Amygdala (tissue), 56 donors: ENCODE data around the gene ZFHX2.
A peak's percentile ranks its signal among the peaks of the same experiment; 100 is the strongest.

ENCODE experiments used
- DNase-seq, 56 donors: peaks; one replicate each; lab custom pipeline; 2025; lab: John Stamatoyannopoulos, UW

Gene ZFHX2

DNA sequence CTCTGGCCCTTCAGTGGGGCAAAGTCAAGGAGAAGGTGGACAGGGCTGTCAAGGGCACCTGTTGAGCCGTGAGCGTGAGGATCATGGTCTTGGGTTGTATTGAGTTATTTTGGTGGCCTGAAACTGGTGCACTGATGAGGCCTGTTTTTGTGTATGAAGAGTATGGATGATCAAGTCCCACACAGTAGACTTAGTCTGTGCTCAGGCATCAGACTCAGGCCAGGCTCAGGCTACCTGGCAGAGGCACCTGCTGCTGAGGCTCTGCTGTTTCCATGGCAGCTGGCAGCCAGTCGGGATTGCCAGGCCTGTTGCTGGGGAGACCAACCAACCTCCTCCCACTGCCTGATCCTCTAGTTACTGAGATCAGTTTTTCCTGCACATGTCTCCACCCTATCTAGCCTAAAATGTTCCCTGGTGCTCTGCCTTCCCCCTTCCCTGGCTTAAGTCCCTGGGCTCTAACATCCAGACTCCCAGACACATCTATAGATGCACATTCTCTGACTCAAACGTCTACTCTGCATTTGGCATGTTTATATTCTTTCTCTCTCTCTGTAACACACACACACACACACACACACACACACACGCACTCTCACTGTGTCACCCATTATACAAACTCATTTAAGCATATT lies 21.9 kb upstream of the ZFHX2 start:
- DNase-seq, result peak in 18 of 56 donors; percentile 24 to 69 (median 40)

DNA sequence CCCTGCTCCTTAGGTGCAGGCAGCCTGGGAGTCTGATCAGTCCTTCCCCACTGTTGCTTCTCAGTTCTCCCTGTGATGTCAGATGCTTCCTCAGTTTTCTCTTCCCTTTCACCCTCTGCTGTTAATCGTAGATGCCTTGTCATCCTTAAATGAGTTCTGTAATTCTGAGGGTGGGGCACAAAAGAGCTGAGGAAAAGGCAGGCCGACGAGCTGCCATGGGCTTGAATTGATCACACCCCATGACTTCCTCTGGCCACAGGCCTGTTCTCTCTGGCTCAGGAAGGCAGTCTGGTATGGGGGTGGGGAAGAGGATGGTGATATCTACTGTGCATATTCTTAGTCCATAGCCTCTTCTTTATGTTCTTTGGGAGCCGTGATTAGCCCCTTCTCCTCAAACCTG lies 21.3 kb upstream of the ZFHX2 start:
- DNase-seq, result peak in 1 of 56 donors; percentile 37

DNA sequence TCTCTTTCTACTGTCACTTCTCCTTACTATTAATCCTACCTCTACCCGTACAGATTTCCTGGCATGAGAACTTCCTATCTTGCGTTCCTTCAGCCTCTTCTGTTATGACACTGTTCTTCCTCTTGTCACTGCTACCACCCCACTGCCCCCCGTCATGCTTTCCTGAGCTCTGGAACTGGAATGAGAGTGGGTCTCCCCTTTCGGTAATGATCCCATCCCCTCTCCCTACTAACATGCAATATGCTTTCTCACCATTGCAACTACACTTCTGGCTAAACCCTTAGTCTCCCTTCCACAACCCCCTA lies 20.9 kb upstream of the ZFHX2 start:
- DNase-seq, result no peak

DNA sequence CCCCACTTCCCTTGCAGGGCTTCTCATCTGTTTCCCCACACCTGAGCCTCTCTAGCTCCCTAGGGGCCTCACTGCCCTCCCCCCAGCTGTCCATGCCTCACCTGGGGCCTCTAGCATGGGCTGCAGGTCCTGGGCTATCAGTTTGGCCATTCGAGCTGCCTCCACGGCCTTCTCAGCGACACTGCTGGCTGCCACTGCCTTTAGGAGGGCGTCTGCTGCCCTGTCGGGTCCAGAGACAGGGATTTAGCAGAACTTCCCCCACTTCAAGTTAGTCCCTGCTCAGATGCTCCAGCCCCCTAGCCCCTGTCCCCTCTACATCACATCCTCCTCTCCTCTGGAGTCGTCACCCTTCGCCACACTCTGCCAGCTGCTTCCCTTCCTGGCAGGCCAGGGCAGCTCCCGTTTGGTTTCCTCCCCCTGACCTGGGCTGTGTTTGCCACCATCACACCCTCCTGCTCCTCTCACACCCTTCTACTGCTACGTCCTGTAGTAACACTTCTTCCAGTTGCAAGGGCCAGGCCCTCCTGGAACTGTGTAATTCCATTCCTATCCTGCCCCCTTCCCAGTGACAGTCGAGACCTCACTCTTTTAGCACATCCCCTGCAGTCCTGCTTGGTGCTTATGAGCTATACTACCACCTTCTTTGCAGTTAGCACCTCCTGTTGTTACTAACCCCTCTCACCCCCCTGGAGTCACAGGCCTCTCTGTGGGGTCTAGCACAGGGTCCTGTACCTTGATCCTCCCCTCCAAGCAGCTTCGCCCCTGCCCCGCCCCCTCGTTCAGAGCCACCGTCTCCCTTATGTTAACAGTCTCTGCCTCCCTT lies 20.3 kb upstream of the ZFHX2 start:
- no peak for DNase-seq

DNA sequence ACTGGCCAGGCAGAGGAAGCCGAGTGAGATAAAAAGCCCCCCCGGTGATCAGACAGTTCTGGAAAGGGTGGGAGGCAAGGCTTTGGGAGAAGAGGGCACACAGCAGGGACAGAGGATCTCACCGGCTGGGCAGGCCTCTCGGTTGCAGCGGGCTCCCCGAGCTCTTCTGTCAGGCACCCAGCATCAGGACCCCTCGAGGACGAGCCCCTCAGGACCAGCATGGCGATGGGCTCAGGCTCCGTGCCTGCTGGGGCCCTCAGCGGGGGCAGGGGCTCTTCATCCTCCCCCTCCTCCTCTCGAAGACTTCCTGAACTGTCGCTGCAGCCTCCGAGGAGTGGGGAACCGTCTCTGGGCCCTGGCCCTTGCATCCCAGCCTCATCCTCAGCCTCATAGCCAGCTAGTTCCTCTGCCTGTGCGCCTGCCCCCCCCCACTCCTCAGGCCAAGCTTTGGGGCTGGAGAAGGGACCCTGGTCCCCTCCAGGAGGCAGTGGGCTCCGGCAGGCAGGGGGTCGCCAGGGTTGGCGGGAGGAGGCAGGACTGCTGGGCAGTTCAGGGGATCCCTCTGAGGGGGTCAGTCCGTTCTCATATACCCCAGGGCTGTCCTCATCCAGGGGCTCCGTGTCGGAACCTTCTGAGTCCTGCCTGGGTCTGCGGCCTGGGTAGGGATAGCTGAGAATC lies 19.4 kb upstream of the ZFHX2 start:
- DNase-seq, result no peak

DNA sequence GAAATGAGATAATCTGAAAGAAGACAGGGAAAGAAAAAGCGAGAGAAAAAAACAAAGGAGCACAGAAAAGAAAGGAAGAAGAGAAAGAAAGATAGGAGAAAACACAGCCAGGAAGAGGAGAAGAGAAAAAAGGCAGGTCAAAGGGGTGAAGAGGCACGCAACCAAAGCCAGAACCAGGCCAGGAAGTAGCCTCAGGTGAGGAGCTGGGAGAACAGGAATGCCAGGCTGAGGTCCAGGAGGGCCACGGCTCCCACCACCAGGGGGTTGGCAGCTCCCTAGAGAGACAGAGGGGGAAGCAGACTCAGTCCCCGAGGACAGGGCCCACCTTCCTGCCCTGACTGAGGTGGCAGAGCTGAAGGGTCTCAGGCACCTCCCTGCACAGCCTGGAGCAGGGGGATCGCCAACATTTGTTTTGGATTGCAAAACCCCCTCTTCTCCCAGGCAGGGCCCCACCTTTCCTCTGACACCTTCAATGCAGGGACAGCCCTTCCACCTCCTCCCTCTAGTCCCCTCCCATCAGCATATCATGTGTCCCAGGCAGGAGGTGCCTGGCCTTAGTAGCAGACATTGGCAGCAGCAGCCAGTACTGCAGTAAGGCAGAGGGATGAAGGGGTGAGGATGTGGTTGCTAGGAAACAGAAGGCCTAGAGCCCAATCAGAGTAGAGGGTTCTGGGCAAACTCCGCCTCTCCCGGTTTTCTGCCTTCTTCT lies 18.0 kb upstream of the ZFHX2 start:
- peak in 38 of 56 donors; percentile 24 to 88 (median 68) for DNase-seq

DNA sequence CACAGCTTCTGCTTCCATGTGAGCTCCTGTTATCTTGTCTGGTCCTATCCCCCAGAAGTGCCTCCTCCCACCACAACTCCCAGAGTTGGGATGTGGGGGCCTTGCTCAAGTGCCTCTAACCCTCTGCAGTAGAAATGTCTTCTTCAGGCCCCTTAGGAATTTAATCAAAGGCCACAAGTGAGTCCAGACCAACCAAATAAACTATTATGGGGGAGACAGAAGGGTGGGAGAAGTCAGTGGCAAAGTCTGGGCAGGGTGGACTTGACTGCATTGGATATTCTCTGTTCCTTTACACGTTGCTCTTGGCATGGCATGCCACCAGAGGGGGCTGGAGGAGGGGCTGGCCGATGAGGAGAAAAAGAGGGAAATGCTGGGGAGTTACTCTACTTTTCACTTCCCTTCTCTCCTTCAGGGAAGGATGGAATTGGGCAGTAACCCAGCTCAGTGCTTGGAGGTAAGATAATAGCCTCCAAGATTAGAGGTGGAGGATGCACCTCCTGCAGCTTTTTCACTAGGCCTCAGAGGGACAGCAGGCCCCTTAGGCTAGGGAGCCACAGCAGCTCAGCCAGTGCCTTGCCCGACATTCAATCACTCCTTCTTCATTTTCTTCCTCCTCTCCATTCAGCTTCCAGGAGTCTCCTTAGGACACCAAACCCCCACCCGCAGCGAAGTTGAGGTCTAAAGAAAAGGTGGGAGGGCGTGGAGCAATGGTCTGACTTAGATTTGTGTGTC lies 17.2 kb upstream of the ZFHX2 start:
- peak in 6 of 56 donors; percentile 19 to 48 (median 31) for DNase-seq

DNA sequence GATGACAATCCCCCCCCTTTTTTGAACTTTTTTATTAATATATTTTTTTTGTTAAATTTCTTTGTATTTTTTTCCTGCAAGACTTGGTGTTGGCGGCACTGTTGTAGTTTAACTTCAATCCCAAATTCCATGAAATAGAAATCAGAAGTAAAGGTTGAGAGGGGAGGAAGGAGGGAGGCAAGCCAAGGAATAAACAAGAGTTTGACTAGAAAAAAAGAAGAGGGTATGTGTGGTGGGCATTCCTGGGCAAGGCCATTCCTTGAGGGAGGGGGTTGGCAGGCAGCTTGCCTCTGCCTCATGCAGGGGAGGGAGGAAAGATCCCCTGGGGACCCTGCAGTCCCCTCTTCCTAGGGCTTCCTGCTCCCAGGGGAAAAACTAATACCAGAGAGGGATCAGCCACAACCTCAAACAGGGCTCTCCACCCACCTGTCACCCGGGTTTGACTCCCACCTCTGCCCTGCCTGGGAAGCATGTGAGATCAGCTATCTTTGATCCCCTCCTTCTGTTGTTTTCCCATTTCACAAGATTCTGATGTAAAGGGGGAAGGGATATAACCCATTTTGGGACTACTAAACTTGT lies 16.5 kb upstream of the ZFHX2 start:
- DNase-seq, result no peak

DNA sequence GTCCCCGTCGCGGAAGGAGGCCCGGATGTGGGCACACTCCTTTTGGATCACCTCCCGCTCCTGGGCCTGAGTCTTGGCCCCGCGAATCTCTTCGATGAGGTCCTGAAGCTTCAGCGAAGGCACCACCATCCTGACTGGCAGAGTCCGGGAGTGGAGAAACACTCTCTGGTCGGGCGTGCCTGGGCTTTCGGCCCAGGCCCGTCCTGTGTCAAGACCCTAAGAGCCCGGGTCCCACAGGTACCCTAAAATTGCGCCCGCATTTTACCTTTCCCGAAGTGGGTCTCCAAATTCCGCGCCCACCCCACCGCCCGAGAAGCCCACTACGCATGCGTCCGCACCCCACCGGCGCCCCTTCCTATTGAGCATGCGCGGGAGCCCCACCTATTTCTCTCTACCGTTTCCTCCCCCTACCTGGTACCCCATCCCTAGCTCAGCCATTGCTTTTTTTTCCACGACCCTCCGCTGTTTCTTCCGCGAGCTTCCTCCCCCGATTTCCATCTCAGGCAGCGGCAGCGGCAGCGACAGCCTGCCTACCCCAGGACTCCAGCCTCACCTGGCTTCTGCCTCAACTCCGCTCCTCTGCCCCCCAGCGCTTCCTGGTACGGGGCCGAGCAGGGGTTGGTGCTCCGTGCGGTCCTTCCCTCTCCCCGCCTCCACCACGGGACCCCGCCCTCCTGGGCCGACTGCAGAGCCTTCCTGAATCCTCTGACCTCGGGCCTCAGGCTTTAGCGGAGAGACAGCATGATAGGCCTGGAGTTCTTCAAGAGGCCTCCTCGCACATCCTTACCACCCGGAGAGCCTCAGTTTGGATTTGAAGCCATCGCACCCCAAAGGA lies 15.8 kb upstream of the ZFHX2 start, which contains the start of gene AP1G2:
Gene AP1G2, minus strand, starts transcription at position 606 of the 835 bp plus-strand sequence. Its CDS starts 477 bp downstream, at position 129.
- DNase-seq, result peak in 47 of 56 donors; percentile 29 to 82 (median 66)

DNA sequence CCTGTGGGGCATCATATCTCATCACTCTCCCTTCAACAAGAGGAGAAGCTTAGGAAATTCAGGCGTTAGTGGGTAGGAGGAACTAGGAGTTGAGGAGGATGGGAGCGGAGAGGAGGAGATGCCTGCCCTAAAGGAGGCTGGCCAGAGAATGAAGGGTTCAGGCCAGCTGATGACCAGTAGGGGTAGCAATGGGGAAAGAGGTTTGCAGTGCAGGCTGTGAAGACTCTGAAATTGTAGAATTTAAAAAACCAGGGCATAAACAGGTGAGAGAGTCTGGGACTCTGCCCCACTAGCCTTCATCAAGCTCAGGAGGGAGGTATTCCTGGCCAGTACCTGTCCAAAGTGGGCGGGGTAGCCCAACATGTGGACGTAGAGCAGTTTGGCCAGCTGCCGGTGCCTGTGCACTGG lies 15.2 kb upstream of the ZFHX2 start:
- peak in 1 of 56 donors; percentile 64 for DNase-seq

DNA sequence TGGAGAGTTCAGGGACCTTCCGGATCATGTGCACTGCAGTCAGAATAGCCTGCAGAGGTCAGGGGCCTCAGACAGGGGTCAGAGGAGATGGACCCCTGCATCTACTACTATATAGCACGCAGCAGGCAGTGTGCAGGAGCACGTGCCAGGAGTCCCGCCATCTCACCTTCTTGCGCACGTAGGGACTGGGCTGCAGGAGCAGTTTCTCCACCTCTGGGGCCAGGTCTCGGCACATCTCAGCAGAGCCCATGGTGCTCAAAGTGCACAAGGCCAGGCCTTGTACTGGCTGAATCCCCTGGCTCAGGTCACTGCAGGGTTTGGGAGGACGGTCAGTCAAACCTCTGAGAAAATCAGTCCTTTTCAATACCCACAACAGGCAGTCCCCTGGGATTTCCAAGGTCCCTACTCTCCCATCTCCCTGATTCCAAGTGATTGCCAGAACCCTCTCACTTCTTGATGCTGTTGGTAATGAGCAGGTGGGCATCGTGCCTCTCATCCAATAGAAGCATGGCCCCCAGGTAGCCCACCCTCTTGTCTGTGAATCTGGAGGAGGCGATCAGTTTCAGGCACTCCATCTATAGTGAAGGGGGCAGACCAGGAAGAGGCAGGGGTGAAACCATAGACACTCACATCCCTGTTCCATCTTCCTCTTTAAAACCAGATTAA lies 14.7 kb upstream of the ZFHX2 start:
- no peak for DNase-seq

DNA sequence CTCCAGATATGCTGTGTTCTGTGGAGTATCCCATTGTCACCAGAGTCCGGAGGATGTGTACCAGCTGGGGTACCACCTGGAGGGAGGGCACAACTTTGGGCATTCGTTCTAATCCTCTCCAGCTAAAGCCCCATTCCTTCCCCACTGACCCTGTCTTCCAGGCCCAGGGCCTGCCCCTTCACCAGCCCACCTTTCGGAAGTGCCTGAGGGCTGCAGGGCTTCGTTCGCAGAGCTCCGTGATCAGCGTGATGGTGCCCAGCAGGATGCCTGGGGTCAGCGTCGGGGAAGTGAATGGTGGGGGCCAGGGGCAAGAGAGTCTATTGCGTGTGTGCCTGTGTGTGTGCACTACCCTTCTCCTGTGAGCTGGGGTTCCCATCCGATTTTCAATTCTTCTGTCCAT lies 14.1 kb upstream of the ZFHX2 start:
- no peak for DNase-seq

DNA sequence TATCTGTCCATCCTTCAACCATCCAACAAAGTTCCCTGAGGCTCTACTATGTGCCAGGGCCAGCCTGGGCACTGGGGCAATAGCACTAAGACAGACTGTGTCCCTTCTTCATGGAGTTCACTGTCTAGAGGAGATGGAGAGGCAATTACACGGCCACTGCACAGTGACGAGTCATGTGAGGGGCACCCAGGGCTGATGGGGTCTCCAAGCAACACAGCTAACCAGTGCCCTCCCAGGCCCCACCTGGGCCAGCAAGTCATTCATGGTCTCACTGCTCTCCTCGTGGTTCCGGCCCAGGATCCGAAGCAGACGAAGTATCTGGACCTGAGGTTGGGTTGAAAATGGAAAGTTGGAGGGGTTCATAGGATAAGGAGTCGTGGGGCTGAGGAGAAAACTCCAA lies 13.3 kb upstream of the ZFHX2 start:
- no peak for DNase-seq

DNA sequence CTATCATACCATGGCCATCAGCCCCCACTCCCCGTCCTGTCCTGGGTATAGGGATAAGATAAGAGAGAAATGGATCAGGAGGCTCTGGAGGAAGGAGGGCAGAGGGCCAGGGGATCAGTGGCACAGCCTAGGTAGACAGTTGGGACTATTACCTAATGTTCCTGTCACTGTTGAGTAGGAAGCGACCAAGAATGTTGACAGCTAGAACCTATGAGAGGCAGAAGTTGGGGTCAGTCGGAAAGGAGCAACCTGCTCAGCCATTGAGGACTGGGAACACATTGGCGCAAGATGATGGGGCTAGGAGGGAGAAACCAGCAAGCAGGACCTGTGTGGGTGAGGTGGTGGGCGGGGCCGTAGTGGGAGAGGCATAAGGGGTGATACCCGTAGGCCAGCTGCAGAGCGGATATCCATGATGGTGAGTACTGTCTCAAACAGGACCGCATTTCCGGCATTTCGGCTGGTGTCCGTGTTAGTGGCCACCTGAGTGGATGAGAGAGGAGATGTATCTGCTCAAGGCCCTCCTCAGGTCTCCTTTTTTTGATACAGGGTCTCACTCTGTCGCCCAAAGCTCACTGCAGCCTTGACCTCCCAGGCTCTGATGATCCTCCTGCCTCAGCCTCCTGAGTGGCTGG lies 12.7 kb upstream of the ZFHX2 start:
- DNase-seq, result no peak

DNA sequence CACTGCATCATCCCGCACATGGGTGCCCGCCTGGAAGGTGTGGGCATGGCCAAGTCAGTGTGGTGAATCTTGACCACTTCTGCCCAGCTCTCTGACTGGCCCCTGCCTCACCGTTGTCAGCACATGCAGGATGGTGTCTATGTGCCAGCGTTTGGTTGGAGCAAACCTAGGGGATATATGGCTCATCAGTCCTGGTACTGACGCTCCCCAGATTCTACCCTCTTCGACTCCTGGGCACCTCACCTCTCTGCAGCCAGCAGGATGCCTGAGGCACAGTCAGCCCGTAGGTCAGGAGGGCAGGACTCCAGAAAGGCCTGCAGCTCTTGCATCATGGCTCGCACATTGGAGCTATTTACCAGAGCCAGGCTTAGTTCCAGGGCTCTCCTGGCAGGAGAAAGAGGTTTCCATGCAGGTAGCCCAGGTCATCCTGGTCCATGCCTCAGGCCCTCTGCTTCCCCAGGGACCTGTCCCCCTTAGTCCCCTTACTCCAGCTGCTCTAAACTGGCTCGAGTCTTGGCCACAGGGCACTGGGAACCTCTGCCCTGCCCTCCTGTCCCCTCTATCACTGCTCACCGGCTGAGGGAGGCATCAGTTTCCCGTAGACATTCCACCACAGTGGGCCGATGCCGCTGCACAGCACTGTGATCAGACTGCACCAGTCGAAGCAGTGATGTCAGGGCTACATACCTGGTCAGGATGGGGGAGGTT lies 12.1 kb upstream of the ZFHX2 start:
- no peak for DNase-seq

DNA sequence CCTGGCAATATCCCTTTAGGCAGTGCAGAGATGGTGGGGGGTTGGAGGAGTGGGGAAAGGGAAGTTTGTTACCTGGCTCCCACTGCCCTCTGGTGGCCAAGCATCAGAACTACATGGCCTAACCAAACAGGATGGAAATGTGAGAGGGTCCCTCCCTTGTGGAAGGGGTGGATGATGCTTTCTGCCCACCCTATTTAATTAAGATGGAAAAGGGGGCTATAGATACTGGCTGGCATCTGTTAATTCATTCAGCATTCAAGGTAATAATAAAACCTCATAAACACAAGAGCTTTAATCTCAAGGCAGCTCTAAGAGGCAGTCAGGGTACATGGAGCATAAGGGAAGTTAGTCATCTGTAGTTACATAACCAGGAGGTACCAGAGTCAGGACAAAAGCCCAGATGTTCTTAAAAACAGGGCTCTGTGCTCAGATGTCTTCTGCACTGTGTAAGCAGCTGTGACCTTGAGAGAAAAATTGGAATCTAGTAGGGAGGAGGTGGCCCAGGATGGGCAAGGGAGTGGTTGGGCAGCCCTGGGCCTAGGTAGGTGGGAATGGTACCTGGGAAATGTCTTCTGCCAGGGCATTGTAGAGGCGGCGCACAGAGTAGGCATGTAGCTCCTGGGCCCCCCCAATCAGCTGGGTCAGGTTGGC lies 11.4 kb upstream of the ZFHX2 start:
- peak in 25 of 56 donors; percentile 14 to 66 (median 29) for DNase-seq
